ENCODE data around the gene GSTM3. TPM values are rescaled to one million over a fixed set of nuclear protein-coding genes. Genes with fewer than 3 reads are reported as not detected.
"Not testable (repeated sequence)": the region's sequence is repeated elsewhere in the genome, so short reads cannot be mapped to it uniquely, and the experiment has no call there.

The GSTM3 gene
- total RNA-seq, 4 donors from 2014 or later, result 34.4 to 223 (median 62.8) TPM

GRCh38 chr1:109704173-109704572 is 36.7 kb downstream of the GSTM3 start:
- TF ChIP-seq CTCF (IDR thresholded peaks at IDR 0.05), result no peak
- ATAC-seq (ENCODE audit: low FRiP score), result no peak
- no peak for DNase-seq (ENCODE audit: low spot score)

GRCh38 chr1:109702940-109703339 is 37.9 kb downstream of the GSTM3 start:
- not testable (repeated sequence) for DNase-seq (ENCODE audit: low spot score); ATAC-seq (ENCODE audit: low FRiP score)

- not testable (repeated sequence) for ATAC-seq (ENCODE audit: low FRiP score); DNase-seq (ENCODE audit: low spot score)
These were observed 43.0 kb downstream of the GSTM3 start for GRCh38 chr1:109697861-109698260.

GRCh38 chr1:109697066-109697465 is 43.8 kb downstream of the GSTM3 start:
- no peak for DNase-seq (ENCODE audit: low spot score)
- no peak for TF ChIP-seq CTCF (IDR thresholded peaks at IDR 0.05)
- no peak for ATAC-seq (ENCODE audit: low FRiP score)

- DNase-seq (ENCODE audit: low spot score); ATAC-seq (ENCODE audit: low FRiP score): not testable (repeated sequence)
These were observed 45.7 kb downstream of the GSTM3 start for GRCh38 chr1:109695138-109695537.

- DNase-seq (ENCODE audit: low spot score); ATAC-seq (ENCODE audit: low FRiP score): not testable (repeated sequence)
These were observed 46.4 kb downstream of the GSTM3 start for GRCh38 chr1:109694400-109694799.

GRCh38 chr1:109691759-109692158 is 49.1 kb downstream of the GSTM3 start:
- ATAC-seq (ENCODE audit: low FRiP score), result no peak

GRCh38 chr1:109689844-109690405 is 50.9 kb downstream of the GSTM3 start:
- DNase-seq (ENCODE audit: low spot score) (no peak), ATAC-seq (ENCODE audit: low FRiP score) (no peak)
- no peak for TF ChIP-seq CTCF (IDR thresholded peaks at IDR 0.05)

More at GRCh38 chr1:109691759-109692158, 49.1 kb downstream of the GSTM3 start:
- DNase-seq (ENCODE audit: low spot score), result no peak
- no peak for TF ChIP-seq CTCF (IDR thresholded peaks at IDR 0.05)

GRCh38 chr1:109687641-109688499 is 53.0 kb downstream of the GSTM3 start, which contains the start of gene GSTM1:
TSS of gene GSTM1 (plus strand) at chr1:109687817. CDS start at chr1:109687874, 57 bp downstream.
- no peak for TF ChIP-seq CTCF (IDR thresholded peaks at IDR 0.05)
- DNase-seq (ENCODE audit: low spot score) (no peak), ATAC-seq (ENCODE audit: low FRiP score) (no peak)

- not testable (repeated sequence) for DNase-seq (ENCODE audit: low spot score); ATAC-seq (ENCODE audit: low FRiP score)
These were observed 53.7 kb downstream of the GSTM3 start for GRCh38 chr1:109687109-109687508.

GRCh38 chr1:109685890-109686289 is 54.9 kb downstream of the GSTM3 start:
- not testable (repeated sequence) for DNase-seq (ENCODE audit: low spot score)

GRCh38 chr1:109685399-109685798 is 55.4 kb downstream of the GSTM3 start:
- DNase-seq (ENCODE audit: low spot score); ATAC-seq (ENCODE audit: low FRiP score): not testable (repeated sequence)

More at GRCh38 chr1:109685890-109686289, 54.9 kb downstream of the GSTM3 start:
- ATAC-seq (ENCODE audit: low FRiP score), result not testable (repeated sequence)

GRCh38 chr1:109684777-109685176 is 56.1 kb downstream of the GSTM3 start:
- not testable (repeated sequence) for ATAC-seq (ENCODE audit: low FRiP score); DNase-seq (ENCODE audit: low spot score)
